OCI-LY7 (cell line): ENCODE measurements around the gene GGA2.

ENCODE experiments used
- CTCF ChIP-seq: fragments of 200-600 bp; sonication (generic); conservative IDR thresholded peaks from 2 replicates; pipeline ENCODE4 v1.5.1; 2014; ENCODE audit warnings: mild to moderate bottlenecking, antibody characterized with exemption, low read length, moderate library complexity, mixed read lengths
- EZH2phosphoT487 ChIP-seq: fragments of 200-600 bp; sonication (generic); IDR thresholded peaks from 2 replicates; pipeline ENCODE4 v1.6.1; 2018; ENCODE audit warnings: low read depth, borderline replicate concordance, mild to moderate bottlenecking, mixed run types, antibody characterized with exemption, low read length, moderate library complexity, mixed read lengths

- TF ChIP-seq CTCF, result no peak
- TF ChIP-seq EZH2phosphoT487, result no peak
These were observed 46.1 kb downstream of the GGA2 start for GRCh38 chr16:23464196-23464595.
